Adrenal gland (tissue), 12 donors: ENCODE data around the gene ZNF530. TPM values are rescaled to one million over a fixed set of nuclear protein-coding genes. Genes with fewer than 3 reads are reported as not detected.

Experiments
- DNase-seq, 7 donors: peaks; one replicate each; pipeline ENCODE4 v3.0.0-alpha.2; 2019 to 2020
- H3K27ac ChIP-seq, 5 donors: fragments of 200-600 bp; sonication (generic) in 4 of 5; 1 replicate in 3 of 5; 2 replicates in 2 of 5; pipeline versions ENCODE4 v1.5.1 to v1.8.0; 2016 to 2020; ENCODE audit warnings: mild to moderate bottlenecking in 1 of 5
- H3K27me3 ChIP-seq: fragments of 200-600 bp; 2 replicates; pipeline ENCODE4 v1.8.0; 2021
- H3K36me3 ChIP-seq, 2 donors: fragments of 200-600 bp; replicated peaks in 1 of 2; 1 replicate in 1 of 2; 2 replicates in 1 of 2; pipeline versions ENCODE4 v1.5.1 to v1.8.0; 2018 to 2022
- H3K4me1 ChIP-seq, 2 donors: fragments of 200-600 bp; replicated peaks in 1 of 2; 1 replicate in 1 of 2; 2 replicates in 1 of 2; pipeline versions ENCODE4 v1.5.1 to v1.8.0; 2018 to 2021
- H3K4me3 ChIP-seq, 4 donors: fragments of 200-600 bp; sonication (generic) in 3 of 4; one replicate each; pipeline ENCODE4 v1.5.1; 2016 to 2018
- H3K9me3 ChIP-seq, 3 donors: fragments of 200-600 bp; sonication (generic) in 1 of 3; replicated peaks in 1 of 3; 1 replicate in 2 of 3; 2 replicates in 1 of 3; pipeline versions ENCODE4 v1.5.1 to v1.8.0; 2016 to 2021
- CTCF ChIP-seq, 6 experiments: fragments of 450-650 bp in 4 of 6; fragments of 200-600 bp in 2 of 6; sonication (generic) in 1 of 6; IDR thresholded peaks; 1 replicate in 5 of 6; 2 replicates in 1 of 6; pipeline versions ENCODE4 v1.5.1 to v1.8.0; 2016 to 2021; ENCODE audit warnings: antibody characterized with exemption in 6 of 6, mild to moderate bottlenecking in 2 of 6, moderate library complexity in 1 of 6
- POLR2A ChIP-seq, 2 donors: fragments of 450-650 bp; IDR thresholded peaks; one replicate each; pipeline ENCODE4 v1.6.1; 2017; ENCODE audit warnings: antibody characterized with exemption in 2 of 2, mild to moderate bottlenecking in 2 of 2, moderate library complexity in 1 of 2
- WGBS, 4 donors: extraction: QIAGEN DNeasy Blood & Tissue Kit in 2 of 4; methylation state at CpG; one replicate each; pipeline versions ENCODE4 v1.1.5 to v1.1.7; 2013 to 2017; 5-methylcytosine and 5-hydroxymethylcytosine counted together
- intact Hi-C, 2 donors: fragments of 100-400 bp; cut with DNase I; formaldehyde crosslinking; loops; one replicate each; pipeline versions ENCODE4 v1.14.1 to v1.15.0; 2022 to 2023
- polyA plus RNA-seq, 3 donors: library from polyadenylated mRNA; stranded (reverse); fragments of 200-250 nt in 2 of 3; fragments of 350-450 nt in 1 of 3; fragmentation: Illumina TruSeq in 1 of 3; extraction: RNeasy Lipid Tissue Mini Kit (QIAGEN cat#74804) in 1 of 3; gene quantifications; one replicate each; pipeline ENCODE4 v1.2.3, GENCODE V29; 2013 to 2014
- total RNA-seq, 9 donors: library from RNA; depleted of rRNA in 4 of 9; stranded (reverse); fragments of >200 nt in 4 of 9; fragments of 120-200 nt in 1 of 9; fragmentation: NEBNext Ultra II Directional in 1 of 9; extraction: Animal tissue kit (Norgen Biotek cat#: 25700) in 1 of 9; gene quantifications; one replicate each; pipeline versions ENCODE4 v1.1.0 to v1.2.4, GENCODE V29; 2013 to 2023
- donor health status: healthy with polysubstance abuse.
- donor health status: Bipolar disorder and iron deficiency.
- donor health status: DM: yes; HTN: yes; CAD: no.
- donor health status: DM: no; HTN: no; CAD: no.
- donor health status: DM: no; HTN: no; CAD: no.
- donor health status: DM: yes; HTN: yes; CAD: no.

The ZNF530 gene
- total and polyA plus RNA-seq, 12 donors: 1.2 to 5.5 (median 2.5) TPM

GRCh38 chr19:57563547-57563946 lies 36.1 kb upstream of the ZNF530 start:
- WGBS, 4 donors: 71 to 76% (median 74%) methylated on average over 1 of the region's 1 CpG
- intact Hi-C loops: no loop called here
- no peak overlapping the region for H3K4me3 ChIP-seq

GRCh38 chr19:57566396-57567265 lies 33.1 kb upstream of the ZNF530 start:
- intact Hi-C loops: no loop called here
- no peaks in the 10 kb centered on the region for H3K36me3 ChIP-seq
- DNase-seq: no peak
- no peaks in the 10 kb centered on the region for H3K27me3 ChIP-seq
- H3K4me1 ChIP-seq: no peaks in the 10 kb centered on the region
- 53 to 62% (median 56%) methylated on average over 7 of the region's 7 CpGs for whole genome bisulfite sequencing, 4 donors
- TF ChIP-seq CTCF (IDR thresholded peaks at IDR 0.05) (no peak), POLR2A (IDR thresholded peaks at IDR 0.05) (no peak)
- H3K4me3 ChIP-seq: no peak overlapping the region
- no peak overlapping the region for H3K27ac ChIP-seq
- H3K9me3 ChIP-seq: peaks cover 0 to 63% (median 7%) of the 10 kb centered on the region in 3 donors

More at GRCh38 chr19:57563547-57563946, 36.1 kb upstream of the ZNF530 start:
- Histone ChIP-seq H3K9me3 (peaks cover 0 to 34% (median 7%) of the 10 kb centered on the region in 3 donors), H3K27ac (no peak overlapping the region), H3K27me3 (no peaks in the 10 kb centered on the region), H3K36me3 (no peaks in the 10 kb centered on the region), H3K4me1 (peaks cover 3 to 7% of the 10 kb centered on the region in 2 donors)
- TF ChIP-seq CTCF (IDR thresholded peaks at IDR 0.05): no peak
- no peak for TF ChIP-seq POLR2A (IDR thresholded peaks at IDR 0.05)
- no peak for DNase-seq

- H3K27me3 ChIP-seq: no peaks in the 10 kb centered on the region
- no peak overlapping the region for H3K4me3 ChIP-seq
- DNase-seq: no peak
- H3K4me1 ChIP-seq: no peaks in the 10 kb centered on the region
- H3K36me3 ChIP-seq: peaks cover 0 to 13% of the 10 kb centered on the region in 2 donors
- no peak overlapping the region for H3K27ac ChIP-seq
- H3K9me3 ChIP-seq: peaks cover 0 to 92% (median 7%) of the 10 kb centered on the region in 3 donors
- TF ChIP-seq POLR2A (IDR thresholded peaks at IDR 0.05) (no peak), CTCF (IDR thresholded peaks at IDR 0.05) (no peak)
- intact Hi-C loops: no loop called here
Measured at GRCh38 chr19:57570707-57571106, 29.0 kb upstream of the ZNF530 start.

GRCh38 chr19:57572415-57572947 lies 27.2 kb upstream of the ZNF530 start:
- DNase-seq: no peak
- H3K27ac ChIP-seq: no peak overlapping the region
- H3K9me3 ChIP-seq: peaks cover 0 to 89% (median 0%) of the 10 kb centered on the region in 3 donors
- H3K4me3 ChIP-seq: no peak overlapping the region
- peaks cover 0 to 18% of the 10 kb centered on the region in 2 donors for H3K36me3 ChIP-seq
- TF ChIP-seq CTCF (IDR thresholded peaks at IDR 0.05): no peak
- TF ChIP-seq POLR2A (IDR thresholded peaks at IDR 0.05): no peak
- H3K4me1 ChIP-seq: peaks cover 0 to 2% of the 10 kb centered on the region in 2 donors
- intact Hi-C loops: no loop called here
- 96 to 100% (median 98%) methylated on average over 3 of the region's 3 CpGs for WGBS, 4 donors
- H3K27me3 ChIP-seq: no peaks in the 10 kb centered on the region
